Osteocyte (in vitro differentiated cells): ENCODE results near the gene IL22RA1. TPM values are rescaled to one million over a fixed set of nuclear protein-coding genes. Genes with fewer than 3 reads are reported as not detected.

Experiments
- DNase-seq: peaks from one replicate; pipeline ENCODE4 v3.0.0; 2021; ENCODE audit warnings: mixed read lengths; ENCODE audit not compliant: unreplicated experiment; ENCODE audit errors: extremely low spot score
- H3K27ac Mint-ChIP-seq: one replicate; pipeline ENCODE4 v1.8.0; 2021; ENCODE audit warnings: mild to moderate bottlenecking, mixed read lengths; ENCODE audit not compliant: unreplicated experiment
- H3K27me3 Mint-ChIP-seq: one replicate; pipeline ENCODE4 v1.8.0; 2021; ENCODE audit warnings: mixed read lengths; ENCODE audit not compliant: unreplicated experiment
- H3K36me3 Mint-ChIP-seq: one replicate; pipeline ENCODE4 v1.8.0; 2021; ENCODE audit warnings: mixed read lengths; ENCODE audit not compliant: unreplicated experiment
- H3K4me1 Mint-ChIP-seq: one replicate; pipeline ENCODE4 v1.8.0; 2021; ENCODE audit warnings: mixed read lengths; ENCODE audit not compliant: unreplicated experiment
- H3K4me3 Mint-ChIP-seq: one replicate; pipeline ENCODE4 v1.8.0; 2021; ENCODE audit warnings: mild to moderate bottlenecking, moderate library complexity, mixed read lengths; ENCODE audit not compliant: unreplicated experiment
- H3K9me3 Mint-ChIP-seq: one replicate; pipeline ENCODE4 v1.8.0; 2021; ENCODE audit warnings: mixed read lengths; ENCODE audit not compliant: unreplicated experiment
- total RNA-seq: library from RNA; stranded (reverse); gene quantifications from 2 replicates; pipeline ENCODE4 v1.2.1, GENCODE V29; 2021
- TF ChIP-seq, protein P1 (sequence below): fragments of 200-600 bp; sonication (generic); IDR thresholded peaks from 2 replicates; pipeline ENCODE4 v1.5.0; 2021; ENCODE audit warnings: antibody characterized with exemption, mild to moderate bottlenecking, moderate library complexity

IL22RA1 gene
- total RNA-seq, 1 donor from 2014 or later = not detected

GRCh38 chr1:24110642-24111261, 32.2 kb downstream of the IL22RA1 start:
- Mint-ChIP-seq H3K27me3 (peaks cover 3% of the 10 kb centered on the region), H3K4me3 (no peak overlapping the region), H3K9me3 (no peaks in the 10 kb centered on the region), H3K27ac (no peak overlapping the region), H3K36me3 (no peaks in the 10 kb centered on the region), H3K4me1 (peaks cover 31% of the 10 kb centered on the region)
- no peak for DNase-seq
- TF ChIP-seq, protein P1, sequence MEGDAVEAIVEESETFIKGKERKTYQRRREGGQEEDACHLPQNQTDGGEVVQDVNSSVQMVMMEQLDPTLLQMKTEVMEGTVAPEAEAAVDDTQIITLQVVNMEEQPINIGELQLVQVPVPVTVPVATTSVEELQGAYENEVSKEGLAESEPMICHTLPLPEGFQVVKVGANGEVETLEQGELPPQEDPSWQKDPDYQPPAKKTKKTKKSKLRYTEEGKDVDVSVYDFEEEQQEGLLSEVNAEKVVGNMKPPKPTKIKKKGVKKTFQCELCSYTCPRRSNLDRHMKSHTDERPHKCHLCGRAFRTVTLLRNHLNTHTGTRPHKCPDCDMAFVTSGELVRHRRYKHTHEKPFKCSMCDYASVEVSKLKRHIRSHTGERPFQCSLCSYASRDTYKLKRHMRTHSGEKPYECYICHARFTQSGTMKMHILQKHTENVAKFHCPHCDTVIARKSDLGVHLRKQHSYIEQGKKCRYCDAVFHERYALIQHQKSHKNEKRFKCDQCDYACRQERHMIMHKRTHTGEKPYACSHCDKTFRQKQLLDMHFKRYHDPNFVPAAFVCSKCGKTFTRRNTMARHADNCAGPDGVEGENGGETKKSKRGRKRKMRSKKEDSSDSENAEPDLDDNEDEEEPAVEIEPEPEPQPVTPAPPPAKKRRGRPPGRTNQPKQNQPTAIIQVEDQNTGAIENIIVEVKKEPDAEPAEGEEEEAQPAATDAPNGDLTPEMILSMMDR = no peak

- Mint-ChIP-seq H3K4me1 (peaks cover 36% of the 10 kb centered on the region), H3K27me3 (peaks cover 3% of the 10 kb centered on the region), H3K4me3 (no peak overlapping the region), H3K9me3 (no peaks in the 10 kb centered on the region), H3K27ac (no peak overlapping the region), H3K36me3 (no peaks in the 10 kb centered on the region)
- DNase-seq = no peak
- TF ChIP-seq, protein P1 = no peak
Measured at GRCh38 chr1:24109686-24110475, 33.1 kb downstream of the IL22RA1 start.

DNA sequence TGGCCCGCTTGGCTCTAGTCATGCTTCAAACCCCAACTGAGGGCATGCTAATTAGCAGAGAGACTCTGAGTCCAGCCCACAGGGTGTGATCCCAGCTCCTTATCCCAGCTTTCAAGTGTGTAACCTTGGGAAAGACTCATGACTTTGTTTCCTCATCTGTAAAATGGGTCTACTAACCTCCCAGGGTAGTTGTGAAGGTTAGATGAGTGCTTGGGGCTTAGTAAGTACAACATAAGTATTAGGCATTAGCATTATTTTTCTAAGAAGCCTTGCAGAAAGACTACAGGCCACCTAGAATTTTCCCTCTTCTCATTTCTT, 33.8 kb downstream of the IL22RA1 start:
- no peak for DNase-seq
- Mint-ChIP-seq H3K4me3 (no peak overlapping the region), H3K9me3 (no peaks in the 10 kb centered on the region), H3K36me3 (no peaks in the 10 kb centered on the region), H3K27me3 (peaks cover 3% of the 10 kb centered on the region), H3K4me1 (peaks cover 36% of the 10 kb centered on the region), H3K27ac (no peak overlapping the region)
- TF ChIP-seq, protein P1 = no peak

DNA sequence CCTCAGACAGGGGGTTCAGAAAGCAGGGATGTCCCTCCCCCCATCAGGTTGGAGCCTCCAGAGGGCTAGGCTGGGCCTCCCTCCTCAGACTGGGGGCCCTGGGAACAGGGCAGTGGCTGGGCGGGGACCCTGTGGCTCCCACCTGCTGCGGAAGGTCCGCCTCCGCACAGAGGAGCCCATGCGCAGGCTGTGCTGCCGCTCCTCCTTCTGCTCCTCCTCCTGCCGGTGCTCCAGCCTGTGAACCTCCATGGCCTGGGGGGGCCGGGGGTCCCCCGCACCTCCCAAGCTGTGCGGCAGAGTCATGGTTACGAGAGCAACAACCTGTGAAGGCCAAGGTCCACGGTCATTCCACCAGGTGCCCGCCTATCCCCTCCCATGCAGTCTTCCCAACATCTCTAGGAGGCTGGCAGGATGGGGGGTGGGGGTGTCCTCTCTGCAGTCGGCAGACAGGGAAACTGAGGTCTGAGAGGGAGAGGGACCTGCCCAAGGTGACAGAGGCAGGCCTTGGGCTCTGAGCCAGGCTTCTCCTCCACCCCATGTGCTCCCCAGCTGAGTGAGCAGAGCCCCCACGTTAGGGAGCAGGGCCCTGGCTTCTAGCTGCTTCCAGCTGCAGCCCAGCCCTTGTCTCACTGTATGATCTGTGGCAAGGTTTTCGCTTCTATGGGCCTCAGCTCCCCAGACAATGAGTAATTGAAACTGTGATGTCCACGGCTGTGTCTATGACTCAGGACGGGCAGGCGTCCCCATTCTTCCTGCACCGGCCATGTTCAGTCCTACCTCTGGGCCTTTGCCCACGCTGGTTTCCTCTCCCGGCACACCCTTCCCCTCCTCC, 34.4 kb downstream of the IL22RA1 start:
- no peaks in the 10 kb centered on the region for H3K27me3 Mint-ChIP-seq
- DNase-seq = no peak
- H3K4me1 Mint-ChIP-seq = peaks cover 36% of the 10 kb centered on the region
- H3K36me3 Mint-ChIP-seq = no peaks in the 10 kb centered on the region
- TF ChIP-seq, protein P1 = no peak
- no peaks in the 10 kb centered on the region for H3K9me3 Mint-ChIP-seq
- H3K4me3 Mint-ChIP-seq = no peak overlapping the region
- H3K27ac Mint-ChIP-seq = no peak overlapping the region
